Measurements from ENCODE around the gene FOSL2. TPM values are rescaled to one million over a fixed set of nuclear protein-coding genes. Genes with fewer than 3 reads are reported as not detected.

FOSL2 gene
- total RNA-seq, 1 experiment from 2014 or later: 44.8 TPM

DNA sequence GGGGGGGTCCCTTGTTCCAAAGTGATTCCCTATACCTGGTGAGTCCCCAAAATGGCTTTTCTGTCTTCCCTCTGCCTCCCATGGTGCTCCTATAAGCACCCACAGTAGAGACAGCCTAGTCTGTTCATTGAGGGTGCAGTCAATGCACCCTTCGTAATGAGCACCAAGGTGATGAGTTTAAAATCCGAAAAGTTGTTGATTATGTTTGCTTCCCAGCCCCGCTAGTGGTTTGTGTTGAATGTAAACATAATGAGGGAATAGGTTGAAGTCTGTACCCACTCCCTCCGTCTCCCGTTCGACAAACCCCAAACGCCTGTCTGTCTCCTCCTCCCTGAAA, 2.3 kb downstream of the FOSL2 start:
- DNase-seq (ENCODE audit: low read depth, low spot score) (no peak), ATAC-seq (no peak)
- ChIA-PET CTCF (no interaction called here), RAD21 (ENCODE audit: low non-redundant PET in 1 of 2, low total read pairs in 2 of 2, uncharacterized antibody in 2 of 2, unreplicated experiment in 2 of 2) (no interaction called here), POLR2A (no interaction called here)
- Histone ChIP-seq H3K27ac (ENCODE audit: low read depth, low read length) (no peak overlapping the region), H4K20me1 (ENCODE audit: insufficient read depth) (no peaks in the 10 kb centered on the region; the same call in 1 of the 2 replicates), H3K9ac (ENCODE audit: low read length) (peak overlapping the region; percentile 77), H3K36me3 (ENCODE audit: control insufficient read depth in 1 of 2, insufficient read depth in 2 of 2, low read length in 2 of 2) (no peaks in the 10 kb centered on the region), H3K27me3 (ENCODE audit: insufficient read depth, low read length) (no peaks in the 10 kb centered on the region), H3K9me3 (ENCODE audit: control insufficient read depth in 1 of 2, insufficient read depth in 1 of 2, low read depth in 1 of 2, low read length in 2 of 2) (no peaks in the 10 kb centered on the region), H3K9me2 (ENCODE audit: insufficient read depth) (no peaks in the 10 kb centered on the region), H3K4me1 (ENCODE audit: control insufficient read depth in 1 of 2, insufficient read depth in 2 of 2, low read length in 2 of 2) (peaks cover 37 to 59% of the 10 kb centered on the region in 2 experiments), H2AFZ (ENCODE audit: low read depth, low read length, poor library complexity, severe bottlenecking) (no peak overlapping the region), H3K4me2 (ENCODE audit: low read length) (peak overlapping the region; percentile 82), H3K79me2 (ENCODE audit: insufficient read depth, low read length) (peaks cover 64% of the 10 kb centered on the region), H3K4me3 (replicated peaks in 1 of 2; ENCODE audit: low read depth in 1 of 2, low read length in 2 of 2) (peak overlapping the region; percentile 70 to 76)
- intact Hi-C loops (cut with micrococcal nuclease): loop anchor here (5.0 kb wide), 2 partner anchors 423 to 713 kb away; no protein-coding TSS in a partner anchor
- no TSS peak for BruUV-seq (replicated peaks)
- no peak for TF ChIP-seq FOSL1 (IDR thresholded peaks at IDR 0.05; ENCODE audit: low read depth)
- no peak for TF ChIP-seq EGR1 (IDR thresholded peaks at IDR 0.05; ENCODE audit: low read depth)
- TF ChIP-seq, protein P1, sequence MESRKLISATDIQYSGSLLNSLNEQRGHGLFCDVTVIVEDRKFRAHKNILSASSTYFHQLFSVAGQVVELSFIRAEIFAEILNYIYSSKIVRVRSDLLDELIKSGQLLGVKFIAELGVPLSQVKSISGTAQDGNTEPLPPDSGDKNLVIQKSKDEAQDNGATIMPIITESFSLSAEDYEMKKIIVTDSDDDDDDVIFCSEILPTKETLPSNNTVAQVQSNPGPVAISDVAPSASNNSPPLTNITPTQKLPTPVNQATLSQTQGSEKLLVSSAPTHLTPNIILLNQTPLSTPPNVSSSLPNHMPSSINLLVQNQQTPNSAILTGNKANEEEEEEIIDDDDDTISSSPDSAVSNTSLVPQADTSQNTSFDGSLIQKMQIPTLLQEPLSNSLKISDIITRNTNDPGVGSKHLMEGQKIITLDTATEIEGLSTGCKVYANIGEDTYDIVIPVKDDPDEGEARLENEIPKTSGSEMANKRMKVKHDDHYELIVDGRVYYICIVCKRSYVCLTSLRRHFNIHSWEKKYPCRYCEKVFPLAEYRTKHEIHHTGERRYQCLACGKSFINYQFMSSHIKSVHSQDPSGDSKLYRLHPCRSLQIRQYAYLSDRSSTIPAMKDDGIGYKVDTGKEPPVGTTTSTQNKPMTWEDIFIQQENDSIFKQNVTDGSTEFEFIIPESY (IDR thresholded peaks at IDR 0.05; ENCODE audit: extremely low read depth, insufficient replicate concordance, low read length): no peak
- TF ChIP-seq EZH2phosphoT487 (IDR thresholded peaks at IDR 0.05; ENCODE audit: borderline replicate concordance): no peak
- TF ChIP-seq POLR2A (IDR thresholded peaks at IDR 0.05; ENCODE audit: borderline replicate concordance, extremely low read depth, insufficient read depth, insufficient read length): no peak
- TF ChIP-seq, protein P2, sequence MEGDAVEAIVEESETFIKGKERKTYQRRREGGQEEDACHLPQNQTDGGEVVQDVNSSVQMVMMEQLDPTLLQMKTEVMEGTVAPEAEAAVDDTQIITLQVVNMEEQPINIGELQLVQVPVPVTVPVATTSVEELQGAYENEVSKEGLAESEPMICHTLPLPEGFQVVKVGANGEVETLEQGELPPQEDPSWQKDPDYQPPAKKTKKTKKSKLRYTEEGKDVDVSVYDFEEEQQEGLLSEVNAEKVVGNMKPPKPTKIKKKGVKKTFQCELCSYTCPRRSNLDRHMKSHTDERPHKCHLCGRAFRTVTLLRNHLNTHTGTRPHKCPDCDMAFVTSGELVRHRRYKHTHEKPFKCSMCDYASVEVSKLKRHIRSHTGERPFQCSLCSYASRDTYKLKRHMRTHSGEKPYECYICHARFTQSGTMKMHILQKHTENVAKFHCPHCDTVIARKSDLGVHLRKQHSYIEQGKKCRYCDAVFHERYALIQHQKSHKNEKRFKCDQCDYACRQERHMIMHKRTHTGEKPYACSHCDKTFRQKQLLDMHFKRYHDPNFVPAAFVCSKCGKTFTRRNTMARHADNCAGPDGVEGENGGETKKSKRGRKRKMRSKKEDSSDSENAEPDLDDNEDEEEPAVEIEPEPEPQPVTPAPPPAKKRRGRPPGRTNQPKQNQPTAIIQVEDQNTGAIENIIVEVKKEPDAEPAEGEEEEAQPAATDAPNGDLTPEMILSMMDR (IDR thresholded peaks at IDR 0.05 in 2 of 3, conservative IDR thresholded peaks at IDR 0.05 in 1 of 3; ENCODE audit: borderline replicate concordance in 1 of 3, insufficient read depth in 1 of 3, low read depth in 2 of 3, low read length in 2 of 3): no peak
- no peak for TF ChIP-seq SIN3A (IDR thresholded peaks at IDR 0.05; ENCODE audit: low read depth)
- TF ChIP-seq JUND (IDR thresholded peaks at IDR 0.05): no peak
- TF ChIP-seq EZH2 (IDR thresholded peaks at IDR 0.05): no peak
- TF ChIP-seq, protein P3, sequence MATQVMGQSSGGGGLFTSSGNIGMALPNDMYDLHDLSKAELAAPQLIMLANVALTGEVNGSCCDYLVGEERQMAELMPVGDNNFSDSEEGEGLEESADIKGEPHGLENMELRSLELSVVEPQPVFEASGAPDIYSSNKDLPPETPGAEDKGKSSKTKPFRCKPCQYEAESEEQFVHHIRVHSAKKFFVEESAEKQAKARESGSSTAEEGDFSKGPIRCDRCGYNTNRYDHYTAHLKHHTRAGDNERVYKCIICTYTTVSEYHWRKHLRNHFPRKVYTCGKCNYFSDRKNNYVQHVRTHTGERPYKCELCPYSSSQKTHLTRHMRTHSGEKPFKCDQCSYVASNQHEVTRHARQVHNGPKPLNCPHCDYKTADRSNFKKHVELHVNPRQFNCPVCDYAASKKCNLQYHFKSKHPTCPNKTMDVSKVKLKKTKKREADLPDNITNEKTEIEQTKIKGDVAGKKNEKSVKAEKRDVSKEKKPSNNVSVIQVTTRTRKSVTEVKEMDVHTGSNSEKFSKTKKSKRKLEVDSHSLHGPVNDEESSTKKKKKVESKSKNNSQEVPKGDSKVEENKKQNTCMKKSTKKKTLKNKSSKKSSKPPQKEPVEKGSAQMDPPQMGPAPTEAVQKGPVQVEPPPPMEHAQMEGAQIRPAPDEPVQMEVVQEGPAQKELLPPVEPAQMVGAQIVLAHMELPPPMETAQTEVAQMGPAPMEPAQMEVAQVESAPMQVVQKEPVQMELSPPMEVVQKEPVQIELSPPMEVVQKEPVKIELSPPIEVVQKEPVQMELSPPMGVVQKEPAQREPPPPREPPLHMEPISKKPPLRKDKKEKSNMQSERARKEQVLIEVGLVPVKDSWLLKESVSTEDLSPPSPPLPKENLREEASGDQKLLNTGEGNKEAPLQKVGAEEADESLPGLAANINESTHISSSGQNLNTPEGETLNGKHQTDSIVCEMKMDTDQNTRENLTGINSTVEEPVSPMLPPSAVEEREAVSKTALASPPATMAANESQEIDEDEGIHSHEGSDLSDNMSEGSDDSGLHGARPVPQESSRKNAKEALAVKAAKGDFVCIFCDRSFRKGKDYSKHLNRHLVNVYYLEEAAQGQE (IDR thresholded peaks at IDR 0.05; ENCODE audit: low read depth): no peak
- no peak for TF ChIP-seq TCF7L2 (IDR thresholded peaks at IDR 0.05; ENCODE audit: borderline replicate concordance, extremely low read depth, insufficient read depth, insufficient read length)
- TF ChIP-seq ZNF274 (IDR thresholded peaks at IDR 0.05; ENCODE audit: low read depth, low read length): no peak
- TF ChIP-seq CBX3 (IDR thresholded peaks at IDR 0.05; ENCODE audit: low read depth): no peak
- no peak for TF ChIP-seq SRF (IDR thresholded peaks at IDR 0.05; ENCODE audit: low read depth)
- no peak for TF ChIP-seq YY1 (IDR thresholded peaks at IDR 0.05; ENCODE audit: extremely low read depth, insufficient replicate concordance, low read depth, low read length)

All from HCT116 (cell line).